Right forelimb (tissue), 1 donor: ENCODE data around the gene HAGH.
A peak's percentile ranks its signal among the peaks of the same experiment; 100 is the strongest.

ENCODE experiments used
- DNase-seq: peaks from one replicate; pipeline ENCODE4 v3.0.0-alpha.2; 2018

HAGH gene

GRCh38 chr16:1786242-1787055 lies 40.2 kb downstream of the HAGH start:
- peak; percentile 23 for DNase-seq

- no peak for DNase-seq
These were observed 40.8 kb downstream of the HAGH start for GRCh38 chr16:1785846-1786170.

DNA sequence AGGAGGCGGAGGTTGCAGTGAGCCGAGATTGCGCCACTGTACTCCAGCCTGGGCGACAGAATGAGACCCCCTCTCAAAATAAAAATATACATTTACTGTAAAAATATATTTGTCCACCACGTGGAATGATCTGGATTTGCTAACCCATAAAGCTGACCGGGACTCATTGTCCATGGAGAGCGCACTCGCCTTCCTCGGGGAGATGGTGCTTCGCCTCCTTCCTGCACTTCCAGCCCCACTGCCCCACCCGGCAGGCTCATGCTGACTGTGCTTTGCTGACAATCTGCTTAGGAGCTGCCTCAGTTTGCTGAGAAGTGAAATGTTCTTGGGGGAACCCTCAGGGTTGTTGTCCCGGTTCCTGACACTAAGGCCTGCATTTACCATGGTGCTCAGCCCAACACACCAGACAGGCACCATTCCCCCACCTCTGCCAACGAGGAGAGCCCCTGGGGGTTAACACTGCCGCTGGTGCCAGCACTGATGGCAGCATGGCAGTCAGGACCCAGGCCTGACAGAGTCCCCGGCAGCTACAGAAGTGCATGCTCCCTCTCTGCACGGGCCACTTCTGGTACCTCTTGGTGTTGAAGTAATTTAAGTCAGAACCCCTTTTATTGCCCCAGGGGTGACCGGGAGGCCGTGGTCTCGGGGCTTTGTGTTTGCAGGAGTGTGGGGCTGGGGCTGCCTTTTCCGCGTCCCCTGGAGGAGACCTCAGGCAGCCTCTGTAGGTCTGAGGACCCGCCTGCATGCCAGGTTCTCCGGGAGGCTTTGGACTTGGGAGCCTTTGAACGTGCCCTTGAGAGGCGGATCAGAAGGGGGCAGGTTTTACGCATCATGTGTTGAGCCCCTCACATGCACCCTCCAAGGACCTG lies 41.4 kb downstream of the HAGH start:
- peak; percentile 27 for DNase-seq

- DNase-seq: peak; percentile 99
These were observed 44.0 kb downstream of the HAGH start, which contains the start of the genes NUBP2 and SPSB3 for GRCh38 chr16:1782408-1783264. NUBP2 (plus strand) TSS chr16:1782960; CDS start chr16:1783021, 61 bp downstream. SPSB3 (minus strand) TSS chr16:1782571; CDS start chr16:1781483, 1,088 bp downstream.

- DNase-seq: no peak
These were observed 44.7 kb downstream of the HAGH start for GRCh38 chr16:1781758-1782407.

DNA sequence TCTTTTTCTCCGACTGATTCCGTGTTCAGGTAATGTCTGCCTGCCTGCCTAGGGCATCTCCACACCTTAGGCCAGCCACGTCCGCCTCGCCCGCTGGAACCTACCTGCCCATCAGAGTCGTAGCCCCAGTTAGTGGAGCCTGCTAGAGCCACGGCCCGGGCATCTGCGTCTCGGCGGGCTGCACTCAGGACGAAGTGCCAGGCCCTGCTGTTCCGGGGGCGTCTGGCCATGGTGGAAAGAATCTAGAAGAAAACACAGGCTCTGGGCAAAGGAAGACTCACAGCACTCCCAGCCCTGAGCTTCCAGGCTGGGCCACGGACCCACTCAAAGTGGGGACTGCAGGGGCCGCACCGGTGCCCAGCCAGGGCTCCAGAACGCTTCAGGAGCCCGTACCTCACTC lies 45.4 kb downstream of the HAGH start:
- DNase-seq: peak; percentile 38

- no peak for DNase-seq
These were observed 46.0 kb downstream of the HAGH start for GRCh38 chr16:1780677-1781072.

DNA sequence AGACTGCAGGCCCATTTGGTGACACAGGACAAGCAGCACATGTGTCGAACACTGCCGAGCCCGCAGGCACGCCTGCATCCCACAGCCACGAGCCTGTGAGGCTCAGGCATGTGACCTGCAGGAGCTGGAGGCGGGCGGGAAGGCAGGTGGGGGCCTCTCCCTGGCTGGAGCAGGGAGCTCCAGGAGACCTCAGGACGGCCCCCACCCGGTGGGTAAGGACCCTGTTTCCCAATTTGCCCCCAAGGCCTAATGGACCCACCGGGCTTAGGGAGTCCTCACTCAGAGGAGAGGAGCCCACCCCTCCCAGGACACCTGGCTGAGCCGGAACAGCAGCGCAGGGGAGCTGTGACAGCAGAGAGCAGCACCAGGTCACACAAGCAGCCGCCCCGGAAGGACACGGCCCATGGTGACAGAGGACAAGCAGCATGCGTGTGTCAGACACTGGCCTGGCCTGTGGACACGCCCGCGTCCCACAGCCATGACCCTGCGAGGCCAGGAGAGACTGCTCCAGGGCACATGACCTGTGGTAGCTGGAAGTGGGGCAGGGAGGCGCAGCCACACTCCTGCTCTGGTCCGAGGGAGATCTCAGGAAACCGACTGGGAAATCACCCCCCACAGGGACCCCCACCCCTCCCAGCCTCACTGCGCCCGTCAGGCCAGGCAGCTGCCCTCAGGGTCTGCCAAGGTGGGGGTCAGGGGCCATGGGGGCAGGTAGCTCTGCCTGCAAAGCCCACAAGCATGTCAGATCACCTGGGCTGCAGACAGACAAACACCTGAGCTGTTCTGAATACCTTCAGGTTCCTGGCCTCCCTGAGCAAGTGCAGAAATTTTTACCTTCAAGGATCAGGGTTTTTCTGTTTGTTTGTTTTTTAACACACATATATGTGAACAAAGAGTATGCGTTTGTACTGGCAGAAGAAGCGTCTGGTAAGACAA lies 46.6 kb downstream of the HAGH start:
- DNase-seq: no peak

DNA sequence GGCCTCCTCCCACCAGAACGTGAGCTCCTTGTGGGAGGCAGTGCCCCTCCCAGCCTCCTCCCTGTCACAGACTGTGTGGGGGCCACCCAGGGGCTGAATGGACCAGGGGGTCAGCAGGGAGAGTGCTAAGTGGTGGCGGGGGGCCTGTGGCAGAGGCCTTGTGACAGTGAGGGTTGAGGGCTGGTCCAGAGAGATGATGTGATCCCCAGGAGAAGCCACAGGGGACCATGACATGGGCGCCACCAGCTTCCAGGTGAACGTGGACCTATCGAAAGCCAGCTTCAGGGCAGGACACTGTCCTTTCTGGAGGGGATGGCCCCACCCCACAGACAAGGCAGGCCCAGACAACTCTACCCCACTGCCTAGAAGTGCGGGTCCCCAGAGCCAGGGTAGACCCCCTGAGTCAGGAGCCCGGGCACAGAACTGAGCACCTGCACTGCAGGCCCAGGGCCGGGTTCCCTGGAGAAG lies 47.4 kb downstream of the HAGH start:
- peak; percentile 41 for DNase-seq

- DNase-seq: peak; percentile 42
These were observed 48.1 kb downstream of the HAGH start for GRCh38 chr16:1778200-1779179.

DNA sequence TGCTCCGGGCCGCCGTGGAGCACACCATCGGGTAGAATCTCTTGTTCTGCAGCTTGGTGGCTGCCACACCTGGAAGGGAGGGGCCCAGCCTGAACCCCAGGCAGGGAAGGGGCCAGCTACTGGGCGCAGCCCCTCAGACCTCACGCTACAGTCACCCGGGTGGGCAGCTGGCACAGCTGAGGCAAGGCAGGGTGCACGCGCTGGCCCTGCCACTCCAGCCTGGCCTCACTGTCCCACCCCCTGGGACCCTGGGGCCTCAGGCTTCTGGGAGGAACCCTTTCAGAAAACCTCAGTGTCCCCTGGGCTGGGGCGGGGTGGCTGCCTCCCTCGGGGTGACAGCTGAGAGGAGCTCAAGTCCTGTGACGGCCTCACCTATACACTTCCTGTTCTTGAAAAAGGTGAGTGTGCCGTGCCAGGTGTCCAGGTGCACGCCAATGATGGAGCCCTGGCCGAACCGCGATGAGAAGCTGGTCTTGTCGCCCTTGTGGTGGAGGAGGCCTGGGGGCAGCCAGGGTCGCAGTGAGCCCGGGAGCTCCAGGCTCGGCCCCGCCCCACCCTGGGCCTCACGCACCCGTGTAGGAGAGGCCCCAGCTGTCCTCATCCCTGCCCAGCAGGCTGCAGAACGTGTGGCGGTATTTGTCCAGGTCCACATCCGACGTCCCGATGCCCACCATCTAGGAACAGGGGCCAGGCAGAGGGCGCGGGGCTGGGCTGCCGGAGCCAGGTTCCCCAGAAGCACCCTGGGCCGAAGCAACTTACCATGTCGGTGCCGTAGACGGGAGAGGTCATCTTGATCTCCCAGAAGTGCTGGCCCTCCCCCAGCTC lies 49.0 kb downstream of the HAGH start:
- peak; percentile 40 for DNase-seq

DNA sequence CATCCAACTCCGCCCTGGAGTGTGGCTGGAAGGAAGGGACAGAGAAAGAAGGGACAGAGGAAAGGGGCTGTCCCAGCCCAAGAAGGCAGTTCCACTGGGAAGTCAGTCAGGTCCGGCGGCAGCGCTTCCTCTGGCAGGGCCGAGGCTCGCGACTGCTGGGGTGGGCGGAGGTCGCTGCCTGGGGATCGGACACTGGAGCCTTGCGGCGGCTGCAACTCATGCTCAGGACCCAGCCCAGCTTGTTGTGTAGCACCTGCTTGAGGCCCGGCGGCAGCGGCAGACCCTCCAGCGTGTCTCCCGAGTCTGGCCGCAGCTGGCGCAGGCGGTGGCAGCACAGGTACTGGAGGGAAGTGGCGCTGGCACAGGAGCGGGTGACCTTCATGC lies 49.6 kb downstream of the HAGH start:
- no peak for DNase-seq

DNA sequence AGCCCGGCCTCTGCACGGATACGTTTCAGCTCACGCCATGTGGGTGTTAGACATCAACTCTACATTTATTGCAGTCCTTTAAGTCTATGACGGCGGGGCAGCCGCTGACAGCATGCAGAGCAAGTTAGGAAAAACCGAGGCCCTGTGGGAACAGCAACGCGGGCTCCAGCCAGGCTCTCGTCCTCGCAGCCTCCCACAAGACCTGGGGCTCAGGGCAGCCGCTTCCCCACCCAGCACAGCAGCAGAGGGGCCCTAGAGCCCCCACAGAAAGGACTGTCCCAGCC lies 50.0 kb downstream of the HAGH start:
- DNase-seq: no peak

GRCh38 chr16:1775846-1776671 lies 50.6 kb downstream of the HAGH start:
- DNase-seq: peak; percentile 43

DNA sequence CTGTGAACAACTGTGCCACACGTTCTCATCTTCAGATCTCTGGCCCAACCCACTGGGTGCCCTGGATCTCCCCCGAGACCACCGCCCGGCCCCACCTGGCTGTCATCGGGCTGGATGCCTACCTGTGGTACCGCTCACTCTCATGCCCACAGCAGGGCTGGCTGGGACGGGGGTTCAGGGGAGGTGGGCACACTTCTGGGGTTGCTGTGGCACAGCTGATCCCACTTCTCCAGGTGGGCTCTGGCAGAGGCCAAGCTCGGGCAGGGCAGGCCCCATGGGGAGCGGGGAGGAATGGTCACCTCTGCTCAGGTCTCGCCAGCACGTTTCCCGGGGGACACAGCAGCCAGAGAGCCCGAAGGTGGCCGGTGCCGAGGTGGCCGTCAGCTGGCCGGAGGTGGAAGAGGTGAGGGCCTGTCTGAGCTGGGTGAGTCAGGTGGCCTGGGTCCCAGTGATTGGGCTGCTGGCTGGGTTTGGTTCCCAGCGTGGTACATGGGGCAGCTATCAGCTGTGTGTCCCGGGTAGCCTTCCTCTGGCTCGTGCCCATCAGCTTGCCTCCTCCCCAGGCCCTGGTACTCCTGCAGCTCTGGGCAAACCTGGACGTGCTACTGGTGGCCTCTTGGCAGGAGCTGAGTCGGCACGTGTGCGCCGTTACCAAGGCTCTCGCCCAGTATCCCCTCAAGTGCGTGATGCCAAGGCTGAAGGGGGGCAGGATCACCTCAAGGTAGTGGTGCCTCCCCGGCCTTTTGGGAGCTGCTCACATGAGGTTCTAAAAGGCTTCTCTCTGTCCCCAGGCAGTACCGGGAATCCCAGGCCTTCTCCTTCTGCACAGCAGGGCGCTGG lies 51.4 kb downstream of the HAGH start:
- peak; percentile 43 for DNase-seq

DNA sequence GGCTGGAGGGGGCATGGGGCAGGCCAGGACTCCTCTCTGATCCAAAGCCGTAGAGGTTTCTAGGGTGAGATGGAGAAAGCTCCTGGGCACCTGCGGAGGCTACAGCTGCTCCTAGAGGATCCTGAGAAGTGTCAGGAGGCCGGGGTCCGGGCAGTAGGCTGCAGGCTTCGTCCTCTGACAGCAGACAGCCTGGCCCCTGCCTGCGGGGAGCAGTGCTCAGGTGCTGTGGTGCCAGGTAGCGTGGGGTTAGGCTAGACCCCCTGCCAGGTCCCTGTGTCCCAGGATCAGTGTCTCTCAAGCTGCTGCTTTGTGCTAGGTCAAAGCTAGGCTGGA lies 52.2 kb downstream of the HAGH start:
- DNase-seq: no peak

GRCh38 chr16:1773703-1774447 lies 52.8 kb downstream of the HAGH start:
- DNase-seq: no peak
